ENCODE measurements around the gene HP1BP3.
A peak's percentile ranks its signal among the peaks of the same experiment; 100 is the strongest.
"Not testable (repeated sequence)": the region's sequence is repeated elsewhere in the genome, so short reads cannot be mapped to it uniquely, and the experiment has no call there.

The HP1BP3 gene

DNA sequence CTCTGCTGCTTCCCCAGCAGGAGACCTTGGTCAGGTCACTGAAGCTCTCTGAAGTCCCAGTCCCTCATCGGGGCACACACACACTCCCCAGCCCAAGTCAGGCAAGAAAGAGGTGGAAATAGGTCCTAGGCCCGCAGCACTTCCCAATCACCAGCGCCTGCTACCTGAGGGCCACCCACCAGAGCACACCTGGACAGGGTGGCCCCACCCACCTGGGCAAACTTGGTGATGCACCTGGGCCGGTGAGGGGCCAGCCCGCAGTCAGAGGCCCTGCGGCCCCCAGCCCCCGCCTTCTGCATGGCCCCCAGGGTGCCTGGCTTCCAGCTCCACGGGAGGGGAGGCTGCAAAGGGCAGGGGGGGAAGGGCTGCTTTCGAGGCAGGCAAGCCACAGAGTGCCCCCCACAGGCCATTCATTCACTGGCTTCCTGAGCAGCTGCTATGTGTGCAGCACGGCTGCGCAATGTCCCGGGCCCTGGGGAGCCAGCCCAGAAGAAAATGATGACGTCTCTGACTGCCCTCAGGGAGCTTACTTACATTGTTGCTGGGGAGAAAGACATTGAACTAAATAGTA lies 59.3 kb downstream of the HP1BP3 start:
- no peak for DNase-seq (ENCODE audit: low read depth in 2 of 2)

GRCh38 chr1:20726932-20727745 lies 60.0 kb downstream of the HP1BP3 start:
- DNase-seq (ENCODE audit: low read depth in 2 of 2), result no peak

DNA sequence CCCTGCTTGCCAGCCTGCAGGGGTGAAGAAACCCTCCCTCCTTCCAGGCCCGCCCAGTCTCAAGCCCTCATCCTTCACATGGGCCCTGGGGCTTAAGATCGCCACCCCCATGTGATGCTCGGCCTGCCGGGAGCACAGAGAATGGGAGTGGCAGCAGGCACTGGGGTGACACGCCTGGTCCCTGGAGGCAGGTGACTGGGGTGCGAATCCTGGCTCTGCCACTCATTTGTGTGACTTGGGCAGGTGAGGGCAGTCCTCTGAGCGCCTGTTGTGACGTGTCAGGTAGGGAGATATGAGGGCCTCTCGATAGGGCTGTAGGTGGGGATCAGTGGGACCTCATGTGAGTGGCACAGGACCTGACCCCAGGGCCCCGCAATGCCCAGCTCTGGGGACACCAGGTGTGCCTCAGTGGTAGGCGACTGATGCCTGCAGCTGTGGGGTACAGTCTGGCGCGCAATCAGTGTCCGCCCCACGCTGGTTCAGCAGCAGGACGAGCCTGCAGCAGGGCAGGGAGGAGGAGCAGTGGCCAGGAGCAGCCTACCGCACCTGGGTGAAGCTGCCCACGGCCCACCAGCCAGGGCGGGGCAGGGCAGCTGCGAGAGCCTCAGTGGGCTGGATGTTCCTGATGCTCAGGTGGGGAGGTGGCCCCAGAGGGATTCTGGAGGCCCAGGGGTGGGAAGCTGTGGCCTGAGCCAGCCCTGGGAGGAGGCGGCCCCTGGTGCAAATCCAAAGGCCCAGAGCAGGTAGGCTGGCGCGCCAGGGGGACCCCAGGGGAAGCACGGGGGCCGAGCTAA lies 60.8 kb downstream of the HP1BP3 start:
- no peak for DNase-seq (ENCODE audit: low read depth in 2 of 2)

DNA sequence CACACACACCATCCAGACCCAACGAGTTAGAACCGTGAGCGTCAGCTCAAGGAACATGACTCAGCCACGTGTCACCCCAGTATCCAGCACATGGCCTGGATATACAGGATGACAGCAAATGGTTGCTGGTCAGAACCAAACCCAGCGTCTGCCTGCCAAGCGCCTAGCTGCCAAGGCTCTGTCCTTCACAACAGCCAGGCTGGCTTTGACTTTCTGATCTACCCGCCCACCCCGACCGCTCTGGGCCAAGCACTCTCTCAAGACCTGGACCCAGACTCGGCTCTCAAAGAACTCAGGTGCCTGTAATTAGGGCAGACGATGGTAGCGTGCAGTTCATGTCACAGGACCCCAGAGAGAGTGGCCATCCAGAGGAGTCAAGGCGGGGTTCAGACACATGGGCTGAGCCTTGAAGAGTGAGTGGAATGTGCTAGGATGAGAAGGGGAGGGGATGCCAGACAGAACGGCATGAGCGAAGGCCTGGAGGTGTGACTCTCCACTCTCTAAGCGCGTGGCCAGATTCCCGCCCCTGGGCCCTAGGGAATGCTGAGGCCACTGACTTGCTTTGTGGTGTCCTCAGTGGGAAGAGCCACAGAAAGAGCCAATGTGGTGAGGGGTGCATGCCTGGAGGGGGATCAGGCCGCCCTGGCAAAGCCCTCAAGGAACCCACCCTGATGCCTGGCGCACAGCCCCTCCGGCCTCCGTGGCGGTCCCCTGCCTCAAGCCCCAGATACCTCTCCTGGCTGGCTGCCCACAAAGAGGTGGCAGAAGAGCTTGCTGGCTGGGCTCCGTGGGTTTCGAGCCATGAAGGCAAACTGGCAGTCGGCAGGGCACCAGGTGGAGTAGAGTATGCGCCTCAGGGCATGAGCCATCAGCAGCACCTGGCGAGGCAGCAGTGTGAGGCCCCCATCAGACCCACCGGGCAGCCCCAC lies 61.7 kb downstream of the HP1BP3 start:
- DNase-seq (ENCODE audit: low read depth in 2 of 2), result no peak

GRCh38 chr1:20724364-20725188 lies 62.5 kb downstream of the HP1BP3 start:
- no peak for DNase-seq (ENCODE audit: low read depth in 2 of 2)

DNA sequence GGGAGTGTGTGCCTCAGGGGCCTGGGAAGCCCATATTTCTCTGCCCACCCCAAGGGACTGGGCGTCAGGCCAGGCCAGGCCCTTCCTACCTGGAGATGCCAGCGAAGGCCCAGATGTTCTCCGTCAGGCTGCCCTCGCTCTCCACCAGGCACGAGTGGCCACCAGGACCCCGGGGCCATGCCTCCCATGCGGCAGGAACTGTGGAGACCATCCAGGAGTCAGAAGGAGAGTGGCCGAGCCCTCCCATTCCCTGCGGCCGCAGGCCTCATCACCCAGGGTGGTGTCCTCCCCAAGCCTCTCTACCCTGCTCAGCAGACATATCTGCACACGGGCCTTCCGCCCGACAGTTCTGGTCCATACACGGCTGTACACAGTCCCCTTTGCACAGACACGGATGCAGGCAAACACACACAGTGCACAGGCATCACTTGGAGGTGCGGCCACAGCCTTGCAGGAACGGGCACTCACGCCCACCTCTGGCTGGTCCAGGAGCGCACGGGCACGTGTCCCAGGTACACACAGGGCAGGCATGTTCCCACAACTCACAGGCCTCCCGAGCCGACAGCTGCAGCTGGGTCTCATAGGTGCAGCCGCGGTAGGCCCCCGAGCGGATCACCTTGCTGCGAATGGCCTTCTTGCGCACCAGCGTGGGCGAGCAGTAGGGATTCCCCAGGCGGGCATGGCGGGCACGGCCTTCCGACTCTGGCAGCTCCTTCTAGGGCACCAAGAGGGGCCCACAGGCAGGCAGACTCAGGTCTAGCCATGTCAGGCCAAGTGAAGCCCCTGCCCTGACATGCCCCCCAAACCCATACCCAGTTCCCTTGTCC lies 63.4 kb downstream of the HP1BP3 start:
- DNase-seq (ENCODE audit: low read depth in 2 of 2), result no peak

DNA sequence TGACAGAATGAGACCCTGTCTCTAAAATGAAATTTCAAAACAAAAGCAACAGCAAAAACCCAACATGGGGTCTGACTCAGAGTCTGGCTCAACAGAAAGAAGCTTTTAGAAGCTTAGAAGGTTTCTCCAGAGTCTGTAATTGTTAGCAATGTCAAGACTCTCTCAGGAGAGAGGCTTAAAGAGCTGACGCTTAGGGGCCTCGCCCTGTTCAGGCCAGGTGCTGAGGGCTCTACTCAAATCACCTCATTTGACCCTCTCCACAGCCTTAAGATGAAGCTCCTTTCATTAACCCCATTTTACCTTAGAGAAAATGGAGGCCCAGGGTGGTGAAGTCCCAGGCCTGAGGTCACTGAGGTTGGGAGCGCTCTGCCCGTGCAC lies 64.0 kb downstream of the HP1BP3 start:
- no peak for DNase-seq (ENCODE audit: low read depth in 2 of 2)

- no peak for DNase-seq (ENCODE audit: low read depth in 2 of 2)
Observed at GRCh38 chr1:20721117-20722061, 65.7 kb downstream of the HP1BP3 start.

DNA sequence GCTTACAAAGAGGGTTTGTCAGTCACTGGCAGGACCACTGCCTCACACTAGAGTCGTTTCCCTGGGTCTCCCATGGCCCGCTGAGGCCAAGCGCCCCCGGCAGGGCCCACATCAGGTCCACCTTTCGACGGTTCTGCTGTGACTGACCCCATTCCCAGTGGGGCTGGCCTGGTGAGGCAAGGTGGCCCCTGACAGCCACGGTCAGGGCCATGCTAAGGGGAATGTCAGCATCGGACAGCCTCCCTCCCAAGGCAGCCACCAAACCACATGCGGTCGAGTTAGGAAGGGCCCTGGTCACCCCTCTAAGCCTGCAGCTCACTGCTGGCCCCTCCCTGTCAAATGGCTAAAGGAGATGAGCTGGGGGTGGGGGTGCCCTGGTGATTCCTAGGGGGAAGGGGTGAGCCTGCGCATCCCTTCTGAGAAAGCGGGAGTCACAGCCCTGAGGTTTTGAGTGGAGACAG lies 66.4 kb downstream of the HP1BP3 start:
- DNase-seq (ENCODE audit: low read depth in 2 of 2), result no peak

DNA sequence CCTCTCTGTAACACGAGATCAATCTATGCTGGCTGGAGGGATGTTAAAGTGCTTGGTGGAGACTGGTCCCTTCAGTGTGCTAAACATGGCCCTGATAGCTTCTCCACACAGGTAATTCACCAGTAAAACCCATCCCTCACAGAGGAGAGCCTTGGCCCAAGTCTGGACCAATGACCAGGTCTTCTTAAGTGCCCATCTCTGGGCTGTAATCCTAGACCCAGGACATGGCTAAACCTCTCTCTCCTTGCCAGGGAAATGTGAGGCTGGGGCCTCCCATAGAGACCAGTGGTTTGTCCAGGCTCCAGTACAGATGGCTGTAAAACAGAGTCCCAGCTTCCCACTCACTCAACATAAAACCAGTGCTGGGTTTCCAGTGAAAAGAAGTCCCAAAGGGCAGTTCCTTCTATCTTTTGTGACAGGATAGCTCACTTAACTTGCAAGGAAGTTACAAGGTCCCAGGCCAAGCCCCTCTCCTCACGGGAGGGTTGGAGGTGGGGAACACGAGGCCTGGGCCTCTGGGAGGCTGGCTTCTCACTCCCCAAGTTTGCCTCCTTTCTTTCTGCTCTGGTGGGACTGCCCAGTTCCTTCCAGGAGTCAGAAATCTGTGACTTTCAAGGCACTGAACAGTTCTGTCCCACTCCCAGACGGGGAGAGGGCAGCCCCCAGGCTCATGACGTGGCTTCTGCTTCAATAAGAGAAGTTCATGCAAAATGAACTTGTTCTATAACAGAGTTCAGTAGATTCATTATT lies 67.1 kb downstream of the HP1BP3 start:
- no peak for DNase-seq (ENCODE audit: low read depth in 2 of 2)

DNA sequence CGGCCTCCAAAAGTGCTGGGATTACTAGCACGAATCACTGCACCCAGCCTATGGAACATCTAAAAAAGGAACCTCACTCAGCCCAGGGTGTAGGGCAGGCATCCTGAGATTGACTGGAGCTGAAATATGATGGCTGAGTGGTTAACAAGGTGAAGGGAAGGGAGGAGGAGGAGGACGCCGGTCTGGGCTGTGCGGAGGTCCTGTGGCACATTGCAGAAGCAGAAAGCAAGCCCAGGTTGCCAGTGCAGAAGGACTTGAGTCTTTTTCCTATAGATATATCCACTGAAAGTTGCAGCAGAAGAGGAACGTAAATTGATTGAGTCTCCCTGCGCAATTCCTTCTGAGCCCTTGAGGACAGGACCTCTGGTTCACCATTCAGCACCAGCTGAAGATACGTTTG lies 67.8 kb downstream of the HP1BP3 start:
- DNase-seq (ENCODE audit: low read depth in 2 of 2), result no peak

DNA sequence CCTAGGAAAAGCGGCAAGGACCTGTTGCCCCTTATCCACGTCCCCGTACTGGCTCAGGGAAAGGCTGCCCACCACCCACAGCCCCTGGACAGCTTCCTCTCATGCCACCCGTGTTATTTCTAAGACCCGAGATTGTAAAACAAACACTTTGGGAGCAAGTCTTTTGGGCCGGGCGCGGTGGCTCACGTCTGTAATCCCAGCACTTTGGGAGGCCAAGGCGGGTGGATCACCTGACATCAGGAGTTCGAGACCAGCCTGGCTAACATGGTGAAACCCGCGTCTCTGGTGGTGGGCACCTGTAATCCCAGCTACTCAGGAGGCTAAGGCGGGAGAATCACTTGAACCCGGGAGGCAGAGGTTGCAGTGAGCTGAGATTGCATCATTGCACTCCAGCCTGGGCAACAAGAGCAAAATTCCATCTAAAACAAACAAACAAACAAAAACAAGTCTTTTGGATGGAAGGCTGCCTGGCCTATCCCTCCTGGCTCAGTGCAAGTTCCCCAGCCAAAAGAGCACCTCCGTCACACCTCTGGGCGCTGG lies 68.7 kb downstream of the HP1BP3 start:
- DNase-seq (ENCODE audit: low read depth in 2 of 2), result not testable (repeated sequence)

DNA sequence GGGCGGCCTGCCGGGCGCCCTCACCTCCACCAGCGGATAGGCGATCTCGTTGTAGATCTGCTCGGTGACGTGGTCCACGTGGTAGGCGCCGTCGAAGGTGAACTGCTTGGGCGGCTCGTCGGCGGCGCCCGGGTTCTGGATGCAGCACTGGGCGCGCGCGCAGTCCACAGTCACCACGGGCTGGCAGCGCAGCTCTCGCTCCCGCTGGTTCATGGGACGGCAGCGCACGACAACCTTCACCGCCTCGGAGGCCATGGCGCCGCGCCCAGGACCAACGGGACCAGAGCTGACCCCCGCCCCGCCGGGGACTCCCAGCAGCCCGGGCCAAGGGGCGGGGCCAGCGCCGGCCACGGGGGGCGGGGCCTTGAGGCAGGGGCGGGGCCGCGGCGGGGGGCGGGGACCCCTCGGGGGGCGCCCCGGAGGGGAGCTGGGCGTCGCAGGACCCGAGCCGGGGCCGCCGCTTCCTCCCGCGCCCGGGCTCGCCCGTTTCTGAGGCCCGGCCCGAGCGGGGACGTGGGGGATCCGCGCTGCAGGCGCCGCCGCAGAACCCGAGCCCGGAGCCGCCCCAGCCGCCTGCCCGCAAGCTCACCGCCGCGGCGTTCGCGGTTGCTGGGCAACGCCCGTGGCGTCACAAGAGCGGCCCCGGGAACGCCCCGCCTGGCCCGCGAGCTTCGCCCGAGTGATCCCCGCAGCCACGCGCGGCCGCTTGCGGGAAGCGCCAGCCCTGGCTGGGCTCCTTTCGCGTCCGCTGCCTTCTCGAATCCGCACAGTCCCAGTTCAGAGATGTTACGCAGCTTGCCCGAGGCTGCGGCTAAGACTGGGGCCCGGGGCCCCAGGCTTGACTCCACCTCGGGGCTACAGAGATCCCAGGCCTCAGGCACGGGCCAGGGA lies 69.4 kb downstream of the HP1BP3 start, which contains the start of gene KIF17:
Gene KIF17, minus strand, starts transcription at position 556 of the 891 bp plus-strand sequence. Its CDS starts 301 bp downstream, at position 255.
- DNase-seq (ENCODE audit: low read depth in 2 of 2), result peak in 1 of 2 donors; percentile 20

DNA sequence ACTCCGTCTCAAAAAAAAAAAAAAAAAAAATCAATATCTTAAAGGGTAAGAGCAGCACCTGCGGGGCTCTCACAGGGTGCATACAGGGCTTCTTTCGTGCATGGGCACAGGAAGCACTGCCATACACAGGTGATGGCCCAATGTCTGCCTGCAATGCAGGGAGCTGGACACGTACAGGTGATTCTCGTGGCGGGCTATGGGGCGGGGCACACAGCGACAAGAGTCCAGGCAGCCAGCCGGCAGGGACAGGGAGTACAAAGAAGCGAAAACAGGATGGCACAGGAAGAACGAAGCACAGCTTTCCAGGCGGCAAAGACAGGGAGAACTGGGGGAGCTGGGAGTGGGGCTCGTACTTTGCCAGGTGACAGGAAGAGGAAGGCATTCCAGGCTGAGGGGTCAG lies 70.9 kb downstream of the HP1BP3 start:
- no peak for DNase-seq (ENCODE audit: low read depth in 2 of 2)

DNA sequence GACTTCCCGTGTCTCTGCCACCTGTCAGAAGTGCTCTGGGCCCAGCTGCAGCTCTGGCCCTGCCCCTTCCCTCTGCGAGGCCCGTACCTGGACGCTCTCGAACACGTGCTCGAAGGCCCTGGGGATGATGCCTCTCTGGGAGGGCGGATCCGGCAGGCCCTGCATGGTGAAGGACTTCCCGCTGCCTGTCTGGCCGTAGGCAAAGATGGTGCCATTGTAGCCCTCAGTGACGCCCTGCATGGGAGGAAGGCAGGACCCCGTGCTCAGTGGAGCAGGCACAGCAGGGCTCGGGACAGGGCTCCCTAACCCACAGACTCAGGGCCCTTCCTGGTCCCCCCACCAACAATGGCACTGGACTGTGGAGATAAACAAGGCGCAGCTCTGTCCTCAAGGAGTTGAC lies 71.7 kb downstream of the HP1BP3 start:
- DNase-seq (ENCODE audit: low read depth in 2 of 2), result no peak

- no peak for DNase-seq (ENCODE audit: low read depth in 2 of 2)
Observed at GRCh38 chr1:20713440-20713839, 73.7 kb downstream of the HP1BP3 start.

GRCh38 chr1:20712215-20712577 lies 74.9 kb downstream of the HP1BP3 start:
- DNase-seq (ENCODE audit: low read depth in 2 of 2), result no peak

Measured in stimulated activated CD8-positive, alpha-beta memory T cell treated with anti-CD3 and anti-CD28 coated beads, Interleukin-7, amount 100 ng/mL, for 1 hour (primary cell).